Measurements from ENCODE around the gene MRFAP1L1. TPM values are rescaled to one million over a fixed set of nuclear protein-coding genes. Genes with fewer than 3 reads are reported as not detected.

MRFAP1L1 gene
- total RNA-seq, 1 experiment from 2014 or later = 57.7 TPM

DNA sequence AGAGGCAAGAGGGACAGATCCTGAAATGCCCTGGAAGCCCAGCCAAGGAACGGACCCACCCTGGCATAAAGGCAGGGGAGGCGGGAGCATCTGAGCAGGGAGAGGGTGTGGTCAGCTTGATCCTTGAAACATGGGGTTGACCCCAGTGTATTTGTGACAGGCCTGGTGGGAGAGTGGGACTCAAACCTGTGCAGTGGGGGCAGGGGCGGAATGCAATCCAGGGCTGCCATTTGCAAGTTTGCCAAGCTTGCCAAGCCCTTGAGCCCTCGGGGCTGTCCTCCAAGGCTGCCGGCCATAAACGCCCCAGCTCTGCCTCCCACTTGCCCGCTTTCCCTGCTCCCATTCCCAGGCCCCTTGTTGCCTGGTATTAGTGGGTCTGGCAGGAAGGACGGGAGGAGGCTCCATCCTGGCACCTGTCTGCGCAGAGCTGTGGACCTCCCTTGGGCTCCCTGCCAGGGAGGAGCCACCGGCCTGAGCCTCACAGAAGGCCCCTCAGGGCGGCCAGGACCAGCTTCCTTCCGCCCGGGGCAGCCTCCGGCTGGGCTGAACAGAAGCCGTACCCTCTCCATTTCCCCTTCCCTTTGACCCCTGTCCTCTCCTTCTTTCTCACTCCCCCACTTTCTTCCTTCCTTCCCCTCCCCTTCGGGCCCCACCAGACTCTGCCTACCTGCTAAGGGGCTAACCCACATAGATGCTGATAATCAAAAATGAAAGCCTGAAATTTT lies 15.3 kb downstream of the MRFAP1L1 start:
- Histone ChIP-seq H4K5ac (ENCODE audit: insufficient read length, low read depth, low read length) (no peak overlapping the region), H3K79me2 (ENCODE audit: insufficient read depth, low read length) (no peaks in the 10 kb centered on the region), H3K23ac (ENCODE audit: insufficient read length, low read depth, low read length) (no peak overlapping the region), H3K14ac (ENCODE audit: insufficient read depth, low read length) (no peak overlapping the region; the same call in 1 of the 2 replicates), H2AK5ac (ENCODE audit: insufficient read length, low read length) (no peak overlapping the region), H3K4me1 (ENCODE audit: insufficient read depth, low read length) (no peaks in the 10 kb centered on the region; the same call in 1 of the 2 replicates), H3K27ac (ENCODE audit: insufficient read length, low read depth, low read length) (no peak overlapping the region), H3K4me2 (ENCODE audit: insufficient read depth, insufficient read length, low read length) (no peak overlapping the region), H3K27me3 (ENCODE audit: insufficient read depth, low read length) (no peaks in the 10 kb centered on the region), H2BK5ac (ENCODE audit: insufficient read length, low read length) (no peak overlapping the region), H3K56ac (ENCODE audit: insufficient read length, low read depth, low read length) (no peak overlapping the region), H4K20me1 (ENCODE audit: control insufficient read depth, insufficient read depth, insufficient read length) (no peaks in the 10 kb centered on the region), H3K79me1 (ENCODE audit: insufficient read depth, low read depth, low read length, poor library complexity, severe bottlenecking) (no peaks in the 10 kb centered on the region), H2BK120ac (ENCODE audit: low read depth, low read length, poor library complexity, severe bottlenecking) (no peak overlapping the region), H4K8ac (replicated peaks; ENCODE audit: insufficient read length, low read depth, low read length) (no peak overlapping the region), H3K4ac (ENCODE audit: low read depth, low read length) (no peak overlapping the region), H3K9me3 (ENCODE audit: control insufficient read depth, low read depth, low read length) (no peaks in the 10 kb centered on the region), H2BK15ac (ENCODE audit: low read depth, low read length) (no peak overlapping the region), H2BK12ac (ENCODE audit: insufficient read length, low read depth, low read length) (no peak overlapping the region), H2AFZ (ENCODE audit: low read length) (no peak overlapping the region), H3K9ac (ENCODE audit: extremely low read depth, insufficient read length, low read length) (no peak overlapping the region), H3K23me2 (ENCODE audit: insufficient read length, low read depth, low read length, poor library complexity, severe bottlenecking) (no peaks in the 10 kb centered on the region), H3T11ph (ENCODE audit: low read length) (no peak overlapping the region), H4K91ac (ENCODE audit: insufficient read length, low read depth, low read length) (no peak overlapping the region), H3K18ac (ENCODE audit: insufficient read length, low read depth, low read length) (no peak overlapping the region), H2BK20ac (ENCODE audit: low read depth, low read length, poor library complexity, severe bottlenecking) (no peak overlapping the region)
- no peaks in the 10 kb centered on the region for H3K27me3 Mint-ChIP-seq (ENCODE audit: low read depth)
- H3K36me3 Mint-ChIP-seq (ENCODE audit: insufficient read depth in 1 of 3, low read depth in 3 of 3) = no peaks in the 10 kb centered on the region; a peak in 1 of 7 replicates
- no peaks in the 10 kb centered on the region for H3K9me3 Mint-ChIP-seq
- WGBS (ENCODE audit: extremely low coverage, insufficient read length, low lambda C conversion rate) = no CpG with 5 or more reads among the region's 16 CpGs
- peak overlapping the region in 2 of 3 experiments; percentile 13 to 44; a peak in 1 of 7 replicates for H3K27ac Mint-ChIP-seq
- peaks cover 5 to 25% of the 10 kb centered on the region in 2 experiments for H3K4me1 Mint-ChIP-seq
- H3K4me3 Mint-ChIP-seq = no peak overlapping the region
- TF ChIP-seq, protein P1, sequence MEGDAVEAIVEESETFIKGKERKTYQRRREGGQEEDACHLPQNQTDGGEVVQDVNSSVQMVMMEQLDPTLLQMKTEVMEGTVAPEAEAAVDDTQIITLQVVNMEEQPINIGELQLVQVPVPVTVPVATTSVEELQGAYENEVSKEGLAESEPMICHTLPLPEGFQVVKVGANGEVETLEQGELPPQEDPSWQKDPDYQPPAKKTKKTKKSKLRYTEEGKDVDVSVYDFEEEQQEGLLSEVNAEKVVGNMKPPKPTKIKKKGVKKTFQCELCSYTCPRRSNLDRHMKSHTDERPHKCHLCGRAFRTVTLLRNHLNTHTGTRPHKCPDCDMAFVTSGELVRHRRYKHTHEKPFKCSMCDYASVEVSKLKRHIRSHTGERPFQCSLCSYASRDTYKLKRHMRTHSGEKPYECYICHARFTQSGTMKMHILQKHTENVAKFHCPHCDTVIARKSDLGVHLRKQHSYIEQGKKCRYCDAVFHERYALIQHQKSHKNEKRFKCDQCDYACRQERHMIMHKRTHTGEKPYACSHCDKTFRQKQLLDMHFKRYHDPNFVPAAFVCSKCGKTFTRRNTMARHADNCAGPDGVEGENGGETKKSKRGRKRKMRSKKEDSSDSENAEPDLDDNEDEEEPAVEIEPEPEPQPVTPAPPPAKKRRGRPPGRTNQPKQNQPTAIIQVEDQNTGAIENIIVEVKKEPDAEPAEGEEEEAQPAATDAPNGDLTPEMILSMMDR (conservative IDR thresholded peaks at IDR 0.05) = no peak
- no peak for DNase-seq
